HEK293T (cell line): ENCODE data around the gene LRRC28.

Experiments used
- ARNT ChIP-seq: fragments of 450-650 bp; IDR thresholded peaks from 2 replicates; pipeline ENCODE4 v1.6.1; 2017; ENCODE audit warnings: mild to moderate bottlenecking
- BHLHE40 ChIP-seq: fragments of 450-650 bp; IDR thresholded peaks from 2 replicates; pipeline ENCODE4 v1.6.1; 2016; ENCODE audit warnings: mild to moderate bottlenecking, moderate library complexity, borderline replicate concordance
- ELF4 ChIP-seq: fragments of 450-650 bp; IDR thresholded peaks from 2 replicates; pipeline ENCODE4 v1.6.1; 2017; ENCODE audit warnings: antibody characterized with exemption
- FOXA1 ChIP-seq: fragments of 450-650 bp; IDR thresholded peaks from 2 replicates; pipeline ENCODE4 v1.6.1; 2016; ENCODE audit warnings: mild to moderate bottlenecking
- FOXM1 ChIP-seq: fragments of 450-650 bp; IDR thresholded peaks from 2 replicates; pipeline ENCODE4 v1.6.1; 2017; ENCODE audit warnings: mild to moderate bottlenecking, borderline replicate concordance
- LEF1 ChIP-seq: fragments of 450-650 bp; IDR thresholded peaks from 2 replicates; pipeline ENCODE4 v1.6.1; 2017; ENCODE audit warnings: mild to moderate bottlenecking, borderline replicate concordance
- NFRKB ChIP-seq: fragments of 450-650 bp; IDR thresholded peaks from 2 replicates; pipeline ENCODE4 v1.6.1; 2016; ENCODE audit warnings: mild to moderate bottlenecking, moderate library complexity
- SP1 ChIP-seq: fragments of 450-650 bp; IDR thresholded peaks from 2 replicates; pipeline ENCODE4 v1.6.1; 2017
- SUZ12 ChIP-seq: fragments of 450-650 bp; IDR thresholded peaks from 2 replicates; pipeline ENCODE4 v1.6.1; 2016; ENCODE audit warnings: mild to moderate bottlenecking
- TARDBP ChIP-seq: fragments of 450-650 bp; IDR thresholded peaks from 2 replicates; pipeline ENCODE4 v1.6.1; 2016
- ZNF384 ChIP-seq: fragments of 450-650 bp; IDR thresholded peaks from 2 replicates; pipeline ENCODE4 v1.6.1; 2016

DNA sequence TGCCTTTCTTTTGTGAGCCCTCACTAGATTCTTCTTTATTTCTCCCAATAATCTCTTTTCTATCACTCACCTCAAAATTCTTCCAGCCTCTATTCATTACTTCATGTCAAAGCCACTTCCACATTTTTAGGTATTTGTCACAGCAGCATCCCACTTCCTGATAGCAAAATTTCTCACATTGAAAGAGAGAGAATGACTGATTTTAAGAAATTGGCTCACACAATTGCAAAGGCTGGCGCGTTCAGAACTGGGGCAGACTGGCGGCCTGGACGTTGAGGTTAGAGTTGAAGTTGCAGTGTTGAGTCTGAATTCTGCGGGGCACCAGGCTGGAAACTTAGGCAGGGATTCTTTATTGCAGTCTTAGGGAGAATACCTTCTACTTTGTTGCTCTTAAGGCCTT, 117.9 kb downstream of the LRRC28 start:
- no peak for TF ChIP-seq FOXM1
- TF ChIP-seq SUZ12, result no peak
- no peak for TF ChIP-seq LEF1
- TF ChIP-seq ELF4, result no peak
- no peak for TF ChIP-seq SP1
- no peak for TF ChIP-seq BHLHE40
- TF ChIP-seq FOXA1, result no peak
- no peak for TF ChIP-seq NFRKB
- no peak for TF ChIP-seq ZNF384
- no peak for TF ChIP-seq TARDBP
- no peak for TF ChIP-seq ARNT
